Lower leg skin (tissue), 3 donors: ENCODE measurements around the gene PAFAH1B1.

Source experiments
- CTCF ChIP-seq, 3 donors: fragments of 450-650 bp; IDR thresholded peaks; one replicate each; pipeline ENCODE4 v1.5.1; 2016; ENCODE audit warnings: antibody characterized with exemption in 3 of 3, mild to moderate bottlenecking in 3 of 3, moderate library complexity in 2 of 3
- POLR2A ChIP-seq, 2 donors: fragments of 450-650 bp; IDR thresholded peaks; one replicate each; pipeline ENCODE4 v1.6.1; 2016 to 2017; ENCODE audit warnings: antibody characterized with exemption in 2 of 2, mild to moderate bottlenecking in 1 of 2, moderate library complexity in 1 of 2

GRCh38 chr17:2562162-2562858 is 31.1 kb upstream of the PAFAH1B1 start:
- TF ChIP-seq POLR2A (IDR thresholded peaks at IDR 0.05) (no peak), CTCF (IDR thresholded peaks at IDR 0.05) (no peak)
